Loucy (cell line): ENCODE data around the gene RBMS2.

Source experiments
- H2AFZ ChIP-seq: fragments of 200-600 bp; sonication (generic); 2 replicates; pipeline ENCODE4 v1.6.0; 2016; ENCODE audit warnings: antibody characterized with exemption, mild to moderate bottlenecking, low read length, moderate library complexity
- H3F3A ChIP-seq: fragments of 200-600 bp; 2 replicates; pipeline ENCODE4 v1.6.0; 2016; ENCODE audit warnings: antibody characterized with exemption, low read depth, mild to moderate bottlenecking
- H3K27me3 ChIP-seq: fragments of 200-600 bp; sonication (generic); 2 replicates; pipeline ENCODE4 v1.6.1; 2014; ENCODE audit warnings: low read length, mild to moderate bottlenecking; ENCODE audit not compliant: insufficient read depth, poor library complexity, severe bottlenecking
- H3K36me3 ChIP-seq: fragments of 200-600 bp; sonication (generic); 2 replicates; pipeline ENCODE4 v1.6.1; 2016; ENCODE audit warnings: low read length; ENCODE audit not compliant: insufficient read depth
- H3K4me1 ChIP-seq: fragments of 200-600 bp; sonication (generic); 2 replicates; pipeline ENCODE4 v1.5.1; 2014; ENCODE audit warnings: low read length, mild to moderate bottlenecking; ENCODE audit not compliant: insufficient read depth, poor library complexity, severe bottlenecking
- H3K4me2 ChIP-seq: fragments of 200-600 bp; sonication (generic); 2 replicates; pipeline ENCODE4 v1.6.0; 2014; ENCODE audit warnings: antibody characterized with exemption, low read length, low read depth, mild to moderate bottlenecking; ENCODE audit not compliant: poor library complexity, severe bottlenecking
- H3K4me3 ChIP-seq: fragments of 200-600 bp; sonication (generic); 2 replicates; pipeline ENCODE4 v1.5.1; 2014; ENCODE audit warnings: low read length, mild to moderate bottlenecking, mixed read lengths; ENCODE audit not compliant: poor library complexity, severe bottlenecking
- H3K79me2 ChIP-seq: fragments of 200-600 bp; sonication (generic); 2 replicates; pipeline ENCODE4 v1.6.1; 2014; ENCODE audit warnings: low read length; ENCODE audit not compliant: insufficient read depth
- H3K9ac ChIP-seq: fragments of 200-600 bp; sonication (generic); 2 replicates; pipeline ENCODE4 v1.6.0; 2014; ENCODE audit warnings: mild to moderate bottlenecking, low read depth, low read length, moderate library complexity; ENCODE audit not compliant: poor library complexity, severe bottlenecking
- H3K9me2 ChIP-seq: fragments of 200-600 bp; sonication (generic); replicated peaks from 2 replicates; pipeline ENCODE4 v1.6.1; 2016; ENCODE audit warnings: low read depth, low read length, mixed read lengths
- H3K9me3 ChIP-seq: fragments of 200-600 bp; sonication (generic); 2 replicates; pipeline ENCODE4 v1.6.1; 2014; ENCODE audit warnings: mild to moderate bottlenecking, antibody characterized with exemption, low read length, low read depth; ENCODE audit not compliant: insufficient read depth
- H4K20me1 ChIP-seq: fragments of 200-600 bp; sonication (generic); 2 replicates; pipeline ENCODE4 v1.6.0; 2014; ENCODE audit warnings: antibody characterized with exemption, low read length, mild to moderate bottlenecking; ENCODE audit not compliant: insufficient read depth, poor library complexity, severe bottlenecking
- EZH2phosphoT487 ChIP-seq: fragments of 200-600 bp; IDR thresholded peaks from 2 replicates; pipeline ENCODE4 v1.6.1; 2018; ENCODE audit warnings: antibody characterized with exemption, mild to moderate bottlenecking, moderate library complexity, borderline replicate concordance
- TF ChIP-seq, protein P1 (sequence below): fragments of 200-600 bp; sonication (generic); conservative IDR thresholded peaks from 2 replicates; pipeline ENCODE4 v1.5.1; 2014; ENCODE audit warnings: mild to moderate bottlenecking, antibody characterized with exemption, low read length

RBMS2 gene

DNA sequence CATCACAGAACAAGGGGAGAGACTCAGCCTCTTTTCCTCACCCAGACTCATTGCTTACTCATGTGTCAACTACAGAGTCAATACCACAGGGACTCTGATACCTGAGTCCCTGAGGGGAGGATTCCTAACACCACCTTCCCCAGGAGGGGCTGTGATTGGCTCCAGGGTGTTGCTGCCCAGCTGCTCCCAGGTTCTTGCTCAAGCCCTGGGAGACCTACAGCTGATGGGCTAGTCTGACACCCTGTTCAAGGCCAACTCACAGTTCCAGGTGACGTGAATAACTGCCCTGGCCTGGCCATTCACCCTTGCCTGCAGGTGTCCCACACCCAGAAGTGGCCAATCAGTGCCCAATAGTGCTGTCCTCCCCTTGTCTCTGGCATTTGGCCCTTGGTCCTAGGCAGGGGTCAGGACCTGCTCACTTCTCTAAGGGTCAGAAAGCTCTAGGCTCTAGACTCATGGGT is 44.6 kb upstream of the RBMS2 start:
- Histone ChIP-seq H3K4me2 (no peak overlapping the region), H3K36me3 (no peaks in the 10 kb centered on the region), H3K9me2 (no peaks in the 10 kb centered on the region), H3K4me1 (no peaks in the 10 kb centered on the region), H3K27me3 (no peaks in the 10 kb centered on the region), H2AFZ (no peak overlapping the region), H3K79me2 (peaks cover 3% of the 10 kb centered on the region; the same call in 1 of the 2 replicates), H3K4me3 (no peak overlapping the region), H3K9ac (no peak overlapping the region), H3K9me3 (no peaks in the 10 kb centered on the region), H4K20me1 (no peaks in the 10 kb centered on the region), H3F3A (no peaks in the 10 kb centered on the region)
- TF ChIP-seq, protein P1, sequence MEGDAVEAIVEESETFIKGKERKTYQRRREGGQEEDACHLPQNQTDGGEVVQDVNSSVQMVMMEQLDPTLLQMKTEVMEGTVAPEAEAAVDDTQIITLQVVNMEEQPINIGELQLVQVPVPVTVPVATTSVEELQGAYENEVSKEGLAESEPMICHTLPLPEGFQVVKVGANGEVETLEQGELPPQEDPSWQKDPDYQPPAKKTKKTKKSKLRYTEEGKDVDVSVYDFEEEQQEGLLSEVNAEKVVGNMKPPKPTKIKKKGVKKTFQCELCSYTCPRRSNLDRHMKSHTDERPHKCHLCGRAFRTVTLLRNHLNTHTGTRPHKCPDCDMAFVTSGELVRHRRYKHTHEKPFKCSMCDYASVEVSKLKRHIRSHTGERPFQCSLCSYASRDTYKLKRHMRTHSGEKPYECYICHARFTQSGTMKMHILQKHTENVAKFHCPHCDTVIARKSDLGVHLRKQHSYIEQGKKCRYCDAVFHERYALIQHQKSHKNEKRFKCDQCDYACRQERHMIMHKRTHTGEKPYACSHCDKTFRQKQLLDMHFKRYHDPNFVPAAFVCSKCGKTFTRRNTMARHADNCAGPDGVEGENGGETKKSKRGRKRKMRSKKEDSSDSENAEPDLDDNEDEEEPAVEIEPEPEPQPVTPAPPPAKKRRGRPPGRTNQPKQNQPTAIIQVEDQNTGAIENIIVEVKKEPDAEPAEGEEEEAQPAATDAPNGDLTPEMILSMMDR = no peak
- TF ChIP-seq EZH2phosphoT487 = no peak

DNA sequence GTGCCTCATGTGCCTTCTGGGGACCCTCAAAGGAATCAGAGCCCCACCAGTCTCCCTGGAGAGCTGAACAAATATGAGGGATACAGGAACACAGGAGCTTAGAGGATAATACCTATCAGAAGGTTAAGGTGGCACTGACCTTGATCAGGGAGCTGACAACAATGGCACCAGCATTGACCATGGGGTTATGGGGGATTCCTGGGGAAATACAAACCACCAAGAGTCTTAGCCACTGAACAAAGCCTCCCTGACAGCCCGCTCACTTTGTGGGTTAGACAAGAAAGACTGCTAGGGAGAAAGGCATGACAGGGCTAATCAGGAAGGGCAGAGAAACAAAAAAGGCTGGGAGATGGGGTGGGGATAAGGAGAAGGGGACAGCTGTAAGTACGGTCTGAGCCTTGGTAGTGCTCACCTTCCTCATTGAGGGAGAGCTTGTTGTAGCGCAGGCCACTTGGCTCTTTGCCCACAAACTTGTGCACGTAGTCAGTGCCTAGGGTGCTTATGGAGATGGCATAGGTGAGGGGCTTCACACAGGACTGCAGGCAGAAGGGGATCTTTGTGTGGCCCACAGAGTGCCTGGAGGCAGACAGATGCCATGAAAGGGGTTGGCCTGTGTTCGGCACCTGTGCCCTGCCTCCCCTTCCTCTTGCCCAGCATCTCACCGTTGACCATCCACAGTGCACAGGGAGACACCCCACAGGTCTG is 43.9 kb upstream of the RBMS2 start:
- no peak overlapping the region for H3K4me3 ChIP-seq
- no peaks in the 10 kb centered on the region for H3K4me1 ChIP-seq
- H2AFZ ChIP-seq = no peak overlapping the region
- no peaks in the 10 kb centered on the region for H3K79me2 ChIP-seq
- H3K36me3 ChIP-seq = no peaks in the 10 kb centered on the region
- TF ChIP-seq EZH2phosphoT487 = no peak
- TF ChIP-seq, protein P1 = no peak
- no peaks in the 10 kb centered on the region for H4K20me1 ChIP-seq
- no peaks in the 10 kb centered on the region for H3F3A ChIP-seq
- H3K9me2 ChIP-seq = no peaks in the 10 kb centered on the region
- no peaks in the 10 kb centered on the region for H3K27me3 ChIP-seq
- no peaks in the 10 kb centered on the region for H3K9me3 ChIP-seq
- H3K4me2 ChIP-seq = no peak overlapping the region
- no peak overlapping the region for H3K9ac ChIP-seq

DNA sequence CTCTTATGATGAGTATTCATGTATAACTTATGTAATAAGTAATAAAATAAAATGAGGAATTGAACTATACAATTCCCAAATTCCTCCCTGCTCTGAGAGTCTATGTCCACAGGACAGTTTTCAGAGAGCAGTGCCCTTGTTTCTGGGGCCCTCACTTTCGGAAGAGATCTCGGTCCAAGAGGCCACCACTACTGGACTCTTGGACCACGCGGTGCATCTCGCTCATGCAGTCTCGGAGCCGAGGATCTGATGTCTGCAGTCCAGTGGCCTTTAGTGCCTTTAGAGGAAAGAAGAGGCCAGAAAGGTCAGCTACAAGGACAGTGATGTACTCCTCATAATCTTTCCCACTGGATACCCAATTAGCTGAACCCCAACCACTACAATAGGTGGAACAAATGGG is 42.0 kb upstream of the RBMS2 start:
- H3F3A ChIP-seq = no peaks in the 10 kb centered on the region
- no peak overlapping the region for H2AFZ ChIP-seq
- H3K9ac ChIP-seq = no peak overlapping the region
- no peak overlapping the region for H3K4me2 ChIP-seq
- no peaks in the 10 kb centered on the region for H3K36me3 ChIP-seq
- TF ChIP-seq, protein P1 = no peak
- TF ChIP-seq EZH2phosphoT487 = no peak
- no peaks in the 10 kb centered on the region for H3K4me1 ChIP-seq
- H3K9me2 ChIP-seq = no peaks in the 10 kb centered on the region
- no peaks in the 10 kb centered on the region for H4K20me1 ChIP-seq
- no peak overlapping the region for H3K4me3 ChIP-seq
- no peaks in the 10 kb centered on the region for H3K79me2 ChIP-seq
- no peaks in the 10 kb centered on the region for H3K9me3 ChIP-seq
- no peaks in the 10 kb centered on the region for H3K27me3 ChIP-seq
